Neural cell (in vitro differentiated cells): ENCODE measurements around the gene TMEM117. TPM values are rescaled to one million over a fixed set of nuclear protein-coding genes. Genes with fewer than 3 reads are reported as not detected.

Experiments used
- H2AFZ ChIP-seq: fragments of 200-600, 300-800 bp; sonication (generic), shearing (Covaris generic); 2 replicates; pipeline ENCODE4 v1.6.0; 2014; ENCODE audit warnings: low read depth, mild to moderate bottlenecking, antibody characterized with exemption, low read length, moderate library complexity
- H3F3A ChIP-seq: fragments of 200-600 bp; shearing (Covaris generic); 2 replicates; pipeline ENCODE4 v1.6.1; 2016; ENCODE audit warnings: mild to moderate bottlenecking, moderate library complexity, mixed read lengths, antibody characterized with exemption, low read length; ENCODE audit not compliant: insufficient read depth, poor library complexity, severe bottlenecking
- H3K27ac ChIP-seq: fragments of 200-600, 300-800 bp; sonication (generic), shearing (Covaris generic); 2 replicates; pipeline ENCODE4 v1.5.1; 2014; ENCODE audit warnings: mild to moderate bottlenecking, low read length, moderate library complexity
- H3K27me3 ChIP-seq: fragments of 300-800, 200-600 bp; sonication (generic), shearing (Covaris generic); 2 replicates; pipeline ENCODE4 v1.6.0; 2014; ENCODE audit warnings: mild to moderate bottlenecking, low read depth, low read length, moderate library complexity; ENCODE audit not compliant: insufficient read depth
- H3K36me3 ChIP-seq: fragments of 300-800, 200-600 bp; sonication (generic), shearing (Covaris generic); 2 replicates; pipeline ENCODE4 v1.5.1; 2014; ENCODE audit warnings: mild to moderate bottlenecking, antibody characterized with exemption, low read length, moderate library complexity; ENCODE audit not compliant: insufficient read depth
- H3K4me2 ChIP-seq: fragments of 300-800, 200-600 bp; sonication (generic), shearing (Covaris generic); 2 replicates; pipeline ENCODE4 v1.6.0; 2014; ENCODE audit warnings: mild to moderate bottlenecking, low read length
- H3K4me3 ChIP-seq: fragments of 300-800, 200-600 bp; sonication (generic), shearing (Covaris generic); 2 replicates; pipeline ENCODE4 v1.5.1; 2014; ENCODE audit warnings: mild to moderate bottlenecking, low read length, moderate library complexity
- H3K79me2 ChIP-seq: fragments of 200-600 bp; shearing (Covaris generic); replicated peaks from 2 replicates; pipeline ENCODE4 v1.6.0; 2014; ENCODE audit warnings: mild to moderate bottlenecking, low read length, moderate library complexity; ENCODE audit not compliant: insufficient read depth
- H3K9ac ChIP-seq: fragments of 300-800, 200-600 bp; sonication (generic), shearing (Covaris generic); 2 replicates; pipeline ENCODE4 v1.6.1; 2016; ENCODE audit warnings: mild to moderate bottlenecking, low read length, mixed read lengths
- H3K9me2 ChIP-seq: fragments of 200-600 bp; shearing (Covaris generic); 2 replicates; pipeline ENCODE4 v1.6.1; 2016; ENCODE audit warnings: mild to moderate bottlenecking, low read length, mixed read lengths; ENCODE audit not compliant: insufficient read depth
- H3K9me3 ChIP-seq: fragments of 200-600, 300-800 bp; sonication (generic), shearing (Covaris generic); 2 replicates; pipeline ENCODE4 v1.6.1; 2016; ENCODE audit warnings: mild to moderate bottlenecking, mixed run types, low read length, moderate library complexity, mixed read lengths
- H4K20me1 ChIP-seq: fragments of 200-600 bp; shearing (Covaris generic); 2 replicates; pipeline ENCODE4 v1.6.1; 2016; ENCODE audit warnings: mild to moderate bottlenecking, mixed run types; ENCODE audit not compliant: insufficient read depth
- CTCF ChIP-seq: fragments of 450-650 bp; IDR thresholded peaks from 2 replicates; pipeline ENCODE4 v1.5.1; 2014; ENCODE audit warnings: antibody characterized with exemption, mild to moderate bottlenecking, moderate library complexity; ENCODE audit not compliant: poor library complexity, severe bottlenecking
- EP300 ChIP-seq: fragments of 450-650 bp; conservative IDR thresholded peaks from 2 replicates; pipeline ENCODE4 v1.6.1; 2014; ENCODE audit warnings: antibody characterized with exemption, mild to moderate bottlenecking, moderate library complexity; ENCODE audit not compliant: poor library complexity, severe bottlenecking
- EZH2 ChIP-seq: fragments of 200-600, 300-800 bp; shearing (Covaris generic), sonication (generic); IDR thresholded peaks from 2 replicates; pipeline ENCODE4 v1.6.1; 2014; ENCODE audit warnings: antibody characterized with exemption, low read length, borderline replicate concordance, mild to moderate bottlenecking; ENCODE audit not compliant: insufficient read depth, poor library complexity, severe bottlenecking
- MXI1 ChIP-seq: fragments of 450-650 bp; conservative IDR thresholded peaks from 2 replicates; pipeline ENCODE4 v1.6.1; 2014; ENCODE audit warnings: antibody characterized with exemption, mild to moderate bottlenecking; ENCODE audit not compliant: poor library complexity, severe bottlenecking
- POLR2AphosphoS5 ChIP-seq: IDR thresholded peaks from 2 replicates; pipeline ENCODE4 v1.6.1; 2012
- RAD21 ChIP-seq: fragments of 450-650 bp; conservative IDR thresholded peaks from 2 replicates; pipeline ENCODE4 v1.6.1; 2014; ENCODE audit warnings: antibody characterized with exemption, mild to moderate bottlenecking, moderate library complexity
- REST ChIP-seq: IDR thresholded peaks from 2 replicates; pipeline ENCODE4 v1.6.1; 2012; ENCODE audit warnings: borderline replicate concordance
- SMC3 ChIP-seq: fragments of 450-650 bp; conservative IDR thresholded peaks from 2 replicates; pipeline ENCODE4 v1.6.1; 2014; ENCODE audit warnings: antibody characterized with exemption, mild to moderate bottlenecking, moderate library complexity; ENCODE audit not compliant: poor library complexity
- TAF1 ChIP-seq: IDR thresholded peaks from 2 replicates; pipeline ENCODE4 v1.6.1; 2012; ENCODE audit warnings: low read depth
- polyA plus RNA-seq: library from polyadenylated mRNA; depleted of rRNA; stranded (reverse); fragments of >200 nt; gene quantifications from 2 replicates; pipeline ENCODE4 v1.2.3, GENCODE V29; 2014

TMEM117 gene
- polyA plus RNA-seq, 1 donor from 2014 or later = 5.3 TPM

GRCh38 chr12:44046732-44047417, 211.0 kb downstream of the TMEM117 start:
- H3K79me2 ChIP-seq = no peaks in the 10 kb centered on the region
- H3K36me3 ChIP-seq = no peaks in the 10 kb centered on the region
- TF ChIP-seq TAF1 (no peak), EP300 (no peak), MXI1 (no peak), CTCF (no peak), SMC3 (no peak), RAD21 (no peak), POLR2AphosphoS5 (no peak), EZH2 (no peak), REST (no peak)
- no peak overlapping the region for H3K4me2 ChIP-seq
- H3K4me3 ChIP-seq = no peak overlapping the region
- no peaks in the 10 kb centered on the region for H4K20me1 ChIP-seq
- no peak overlapping the region for H2AFZ ChIP-seq
- H3K27me3 ChIP-seq = no peaks in the 10 kb centered on the region
- H3K9ac ChIP-seq = no peak overlapping the region
- no peaks in the 10 kb centered on the region for H3F3A ChIP-seq
- no peak overlapping the region for H3K27ac ChIP-seq
- no peaks in the 10 kb centered on the region for H3K9me2 ChIP-seq
- H3K9me3 ChIP-seq = no peaks in the 10 kb centered on the region

GRCh38 chr12:44052554-44052953, 216.7 kb downstream of the TMEM117 start:
- no peak overlapping the region for H2AFZ ChIP-seq

More at GRCh38 chr12:44052554-44052953, 216.7 kb downstream of the TMEM117 start:
- TF ChIP-seq TAF1 = no peak
- TF ChIP-seq RAD21 = no peak
- no peak for TF ChIP-seq SMC3
- no peak for TF ChIP-seq REST
- no peak for TF ChIP-seq MXI1
- no peak for TF ChIP-seq EP300
- TF ChIP-seq EZH2 = no peak
- TF ChIP-seq POLR2AphosphoS5 = no peak
- no peak for TF ChIP-seq CTCF
- H3K4me3 ChIP-seq = no peak overlapping the region
- no peaks in the 10 kb centered on the region for H4K20me1 ChIP-seq
- H3K36me3 ChIP-seq = no peaks in the 10 kb centered on the region
- no peak overlapping the region for H3K9ac ChIP-seq
- H3K9me3 ChIP-seq = no peaks in the 10 kb centered on the region
- no peaks in the 10 kb centered on the region for H3K9me2 ChIP-seq
- H3K27me3 ChIP-seq = no peaks in the 10 kb centered on the region
- no peaks in the 10 kb centered on the region for H3F3A ChIP-seq
- no peaks in the 10 kb centered on the region for H3K79me2 ChIP-seq
- H3K27ac ChIP-seq = no peak overlapping the region
- H3K4me2 ChIP-seq = no peak overlapping the region
